SK-N-MC (cell line): ENCODE data around the gene TTC19.

ENCODE experiments used
- EZH2 ChIP-seq: fragments of 200-600 bp; sonication (generic); IDR thresholded peaks from one replicate; pipeline ENCODE4 v1.6.1; 2017; ENCODE audit warnings: antibody characterized with exemption
- FOXP2 ChIP-seq: optimal IDR thresholded peaks from 2 replicates; pipeline ENCODE3; 2011; ENCODE audit warnings: mild to moderate bottlenecking, moderate library complexity; ENCODE audit not compliant: insufficient read depth; ENCODE audit errors: extremely low read length, control extremely low read depth
- POLR2AphosphoS5 ChIP-seq: IDR thresholded peaks from 2 replicates; pipeline ENCODE4 v1.6.1; 2012; ENCODE audit warnings: mild to moderate bottlenecking, low read depth, low read length, borderline replicate concordance

GRCh38 chr17:15978606-15979005, 21.0 kb upstream of the TTC19 start:
- TF ChIP-seq FOXP2 (no peak), EZH2 (no peak), POLR2AphosphoS5 (no peak)
